HG02642 (cell line): ENCODE data around the gene IL3RA.
"Not testable (repeated sequence)": the region's sequence is repeated elsewhere in the genome, so short reads cannot be mapped to it uniquely, and the experiment has no call there.

Experiments
- ATAC-seq: cut with Tn5 transposase; IDR thresholded peaks from one replicate; pipeline ENCODE4 v1.9.1; 2021; ENCODE audit warnings: mild to moderate bottlenecking; ENCODE audit not compliant: unreplicated experiment, poor library complexity

Gene IL3RA

GRCh38 chrX:1397001-1397400 is 60.4 kb downstream of the IL3RA start:
- no peak for ATAC-seq

- no peak for ATAC-seq
Measured at GRCh38 chrX:1397441-1398270, 61.1 kb downstream of the IL3RA start.

GRCh38 chrX:1398431-1399340 is 62.1 kb downstream of the IL3RA start:
- no peak for ATAC-seq

GRCh38 chrX:1400049-1400448 is 63.5 kb downstream of the IL3RA start:
- no peak for ATAC-seq

GRCh38 chrX:1400742-1401471 is 64.3 kb downstream of the IL3RA start:
- ATAC-seq = no peak

- no peak for ATAC-seq
Measured at GRCh38 chrX:1401611-1402430, 65.2 kb downstream of the IL3RA start.

GRCh38 chrX:1403228-1403627 is 66.6 kb downstream of the IL3RA start:
- ATAC-seq = no peak

- not testable (repeated sequence) for ATAC-seq
Measured at GRCh38 chrX:1403867-1404266, 67.3 kb downstream of the IL3RA start.

GRCh38 chrX:1405769-1406168 is 69.2 kb downstream of the IL3RA start:
- ATAC-seq = not testable (repeated sequence)

GRCh38 chrX:1407035-1407434 is 70.5 kb downstream of the IL3RA start:
- no peak for ATAC-seq

- no peak for ATAC-seq
Measured at GRCh38 chrX:1411326-1411725, 74.7 kb downstream of the IL3RA start.

GRCh38 chrX:1412551-1413161 is 76.1 kb downstream of the IL3RA start:
- ATAC-seq = no peak

GRCh38 chrX:1416327-1416784 is 79.8 kb downstream of the IL3RA start:
- no peak for ATAC-seq

GRCh38 chrX:1416965-1417760 is 80.6 kb downstream of the IL3RA start:
- no peak for ATAC-seq

GRCh38 chrX:1417921-1418771 is 81.6 kb downstream of the IL3RA start:
- no peak for ATAC-seq

GRCh38 chrX:1418901-1419544 is 82.4 kb downstream of the IL3RA start:
- no peak for ATAC-seq
